Activated B cell treated with CpG ODN at 0.5 μM for 24 hours (primary cell): Measurements from ENCODE around the gene STAC2. TPM values are rescaled to one million over a fixed set of nuclear protein-coding genes. Genes with fewer than 3 reads are reported as not detected.

Experiments
- ATAC-seq: fragments of 200-7000 bp; cut with Tn5 transposase; one replicate; pipeline ENCODE4 v1.10.0; 2021; ENCODE audit warnings: low read depth, mild to moderate bottlenecking, moderate library complexity
- CTCF ChIA-PET: fragments of 350-600 bp; sonication (Branson Sonifier 250); formaldehyde crosslinking; loops from one replicate; lab custom pipeline; 2021; ENCODE audit warnings: antibody characterized with exemption; lab: Charles Lee
- POLR2A ChIA-PET: fragments of 350-600 bp; sonication (Branson Sonifier 250); formaldehyde crosslinking; loops from one replicate; lab custom pipeline; 2021; ENCODE audit warnings: antibody characterized with exemption; lab: Charles Lee
- DNase-seq: peaks from one replicate; pipeline ENCODE4 v3.0.0; 2022
- H3K27ac Mint-ChIP-seq: one replicate; pipeline ENCODE4 v1.8.0; 2020; ENCODE audit warnings: mixed read lengths
- H3K27me3 Mint-ChIP-seq: one replicate; pipeline ENCODE4 v1.8.0; 2021; ENCODE audit warnings: mixed read lengths
- H3K36me3 Mint-ChIP-seq: one replicate; pipeline ENCODE4 v1.8.0; 2021; ENCODE audit warnings: low read depth, mixed read lengths
- H3K4me1 Mint-ChIP-seq: one replicate; pipeline ENCODE4 v1.8.0; 2021; ENCODE audit warnings: mixed read lengths
- H3K4me3 Mint-ChIP-seq: one replicate; pipeline ENCODE4 v1.8.0; 2020; ENCODE audit warnings: mild to moderate bottlenecking, mixed read lengths
- H3K9me3 Mint-ChIP-seq: one replicate; pipeline ENCODE4 v1.8.0; 2020; ENCODE audit warnings: mixed read lengths
- CTCF ChIP-seq: fragments of 200-600 bp; IDR thresholded peaks from one replicate; pipeline ENCODE4 v1.8.0; 2022; ENCODE audit warnings: antibody characterized with exemption, mild to moderate bottlenecking
- intact Hi-C: fragments of 100-400 bp; cut with micrococcal nuclease; formaldehyde crosslinking; loops from one replicate; pipeline ENCODE4 v1.15.1; 2024
- total RNA-seq: library from RNA; stranded (reverse); gene quantifications from 2 replicates; pipeline ENCODE4 v1.2.3, GENCODE V29; 2022

STAC2 gene
- total RNA-seq, 1 donor from 2014 or later, result not detected

- DNase-seq (no peak), ATAC-seq (no peak)
- H3K27me3 Mint-ChIP-seq, result peaks cover 12% of the 10 kb centered on the region
- peaks cover 27% of the 10 kb centered on the region for H3K4me1 Mint-ChIP-seq
- ChIA-PET POLR2A (interaction anchor here (0.6 to 1.0 kb wide), 3 partner anchors 8 to 314 kb away, joined by 4 to 8 read pairs (median 4); partner anchors contain the start of gene RPL19), CTCF (interaction anchor here (0.7 to 13.1 kb wide), 5 partner anchors 8 to 254 kb away, joined by 3 to 151 read pairs (median 5); no protein-coding TSS in a partner anchor)
- no peaks in the 10 kb centered on the region for H3K36me3 Mint-ChIP-seq
- intact Hi-C loops, result no loop called here
- H3K9me3 Mint-ChIP-seq, result no peaks in the 10 kb centered on the region
- TF ChIP-seq CTCF, result no peak
- no peak overlapping the region for H3K27ac Mint-ChIP-seq
- H3K4me3 Mint-ChIP-seq, result no peak overlapping the region
These were observed 10.7 kb upstream of the STAC2 start for GRCh38 chr17:39236450-39236927.

GRCh38 chr17:39235555-39236449 is 10.1 kb upstream of the STAC2 start:
- peaks cover 15% of the 10 kb centered on the region for H3K27me3 Mint-ChIP-seq
- H3K9me3 Mint-ChIP-seq, result no peaks in the 10 kb centered on the region
- no peak for DNase-seq
- intact Hi-C loops, result no loop called here
- H3K4me1 Mint-ChIP-seq, result peaks cover 27% of the 10 kb centered on the region
- no peak overlapping the region for H3K27ac Mint-ChIP-seq
- ChIA-PET CTCF (interaction anchor here (0.7 to 13.1 kb wide), 6 partner anchors 9 to 253 kb away, joined by 3 to 151 read pairs (median 4); no protein-coding TSS in a partner anchor), POLR2A (interaction anchor here (0.6 to 1.0 kb wide), 3 partner anchors 9 to 315 kb away, joined by 4 to 8 read pairs (median 4); partner anchors contain the start of gene RPL19)
- H3K36me3 Mint-ChIP-seq, result no peaks in the 10 kb centered on the region
- ATAC-seq, result peak; percentile 27
- no peak for TF ChIP-seq CTCF
- H3K4me3 Mint-ChIP-seq, result no peak overlapping the region

DNA sequence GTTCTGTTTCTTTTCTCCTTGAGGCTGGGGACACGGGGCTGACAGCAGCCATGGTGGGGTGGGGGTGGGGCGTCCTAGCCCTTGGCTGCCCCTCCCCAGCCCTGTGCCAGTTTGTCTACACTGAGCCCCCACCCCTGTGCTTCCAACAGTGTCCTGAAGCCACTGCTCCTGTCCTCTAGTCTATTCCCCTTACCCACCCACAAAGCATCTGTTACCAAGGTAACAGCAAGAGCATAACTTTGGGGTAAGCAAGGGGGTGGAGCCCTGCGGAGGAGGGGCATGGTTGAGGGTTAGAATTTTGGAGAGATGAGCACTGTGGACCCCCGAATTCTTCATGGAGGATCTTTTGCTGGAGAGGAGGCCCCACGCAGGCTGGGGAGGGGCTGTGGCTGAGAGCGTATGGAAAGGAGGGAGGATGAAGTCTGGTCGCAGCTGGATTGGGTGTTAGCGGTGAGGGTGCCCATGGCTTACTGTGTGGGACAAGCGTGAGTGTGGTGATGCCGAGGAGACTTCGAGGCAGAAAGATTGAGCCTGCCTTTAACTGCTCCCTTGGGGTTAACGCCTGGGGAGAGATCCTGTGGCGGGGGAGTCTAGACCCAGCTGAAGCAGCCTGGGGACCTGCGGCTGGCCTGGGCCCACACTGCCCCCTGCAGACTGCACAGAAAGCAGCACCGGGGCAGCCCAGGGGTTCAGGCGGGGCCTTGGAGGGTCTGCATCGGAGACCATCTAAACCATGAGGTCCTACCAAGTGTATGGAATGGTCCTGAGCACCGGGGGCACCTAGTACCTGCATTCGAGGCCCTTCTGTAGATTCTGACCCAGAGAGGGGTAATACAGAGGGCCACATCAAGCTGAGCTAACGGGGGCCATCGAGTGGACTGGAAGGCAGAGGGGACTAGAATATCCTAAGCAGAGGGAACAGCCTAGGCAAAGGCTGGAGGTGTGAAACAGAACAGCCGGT is 6.1 kb upstream of the STAC2 start:
- H3K9me3 Mint-ChIP-seq, result no peaks in the 10 kb centered on the region
- H3K27ac Mint-ChIP-seq, result no peak overlapping the region
- peaks cover 34% of the 10 kb centered on the region for H3K27me3 Mint-ChIP-seq
- peak; percentile 90 for ATAC-seq
- intact Hi-C loops, result loop anchor here (1.0 to 2.0 kb wide), 3 partner anchors 25 to 79 kb away; no protein-coding TSS in a partner anchor
- TF ChIP-seq CTCF, result no peak
- H3K4me1 Mint-ChIP-seq, result peaks cover 9% of the 10 kb centered on the region
- no peak for DNase-seq
- H3K4me3 Mint-ChIP-seq, result peak overlapping the region; percentile 49
- no peaks in the 10 kb centered on the region for H3K36me3 Mint-ChIP-seq
- POLR2A ChIA-PET, result interaction anchor here (0.8 to 2.6 kb wide), 7 partner anchors 14 to 78 kb away, joined by 3 to 19 read pairs (median 9); partner anchors contain the start of gene RPL19
- CTCF ChIA-PET, result interaction anchor here (0.8 to 13.1 kb wide), 14 partner anchors 9 to 249 kb away, joined by 3 to 151 read pairs (median 6); partner anchors contain the start of genes ARL5C and RPL19

- no peak for ATAC-seq
- H3K4me3 Mint-ChIP-seq, result no peak overlapping the region
- peaks cover 11% of the 10 kb centered on the region for H3K4me1 Mint-ChIP-seq
- DNase-seq, result no peak
- CTCF ChIA-PET, result interaction anchor here (0.9 to 13.1 kb wide), 6 partner anchors 13 to 248 kb away, joined by 3 to 151 read pairs (median 10); no protein-coding TSS in a partner anchor
- peaks cover 36% of the 10 kb centered on the region for H3K27me3 Mint-ChIP-seq
- H3K9me3 Mint-ChIP-seq, result no peaks in the 10 kb centered on the region
- H3K36me3 Mint-ChIP-seq, result no peaks in the 10 kb centered on the region
- intact Hi-C loops, result no loop called here
- H3K27ac Mint-ChIP-seq, result no peak overlapping the region
- POLR2A ChIA-PET, result interaction anchor here (0.8 to 2.6 kb wide), 5 partner anchors 14 to 77 kb away, joined by 3 to 19 read pairs (median 9); partner anchors contain the start of gene RPL19
- TF ChIP-seq CTCF, result no peak
These were observed 5.4 kb upstream of the STAC2 start for GRCh38 chr17:39231091-39231561.
